Neural progenitor cell (in vitro differentiated cells): ENCODE data around the gene RSPH1. TPM values are rescaled to one million over a fixed set of nuclear protein-coding genes. Genes with fewer than 3 reads are reported as not detected.

ENCODE experiments used
- DNase-seq: peaks from one replicate; pipeline ENCODE4 v3.0.0-alpha.2; 2016; ENCODE audit warnings: low spot score
- H2AFZ ChIP-seq: fragments of 200-600 bp; sonication (generic); replicated peaks from 2 replicates; pipeline ENCODE4 v1.6.1; 2016; ENCODE audit warnings: antibody characterized with exemption
- H3F3A ChIP-seq: fragments of 200-600 bp; sonication (generic); 2 replicates; pipeline ENCODE4 v1.6.1; 2016; ENCODE audit warnings: antibody characterized with exemption, low read depth
- H3K27ac ChIP-seq: fragments of 200-600 bp; sonication (generic); 2 replicates; pipeline ENCODE4 v1.5.1; 2016; ENCODE audit warnings: mild to moderate bottlenecking
- H3K27me3 ChIP-seq: fragments of 200-600 bp; sonication (generic); 2 replicates; pipeline ENCODE4 v1.6.1; 2016; ENCODE audit warnings: mild to moderate bottlenecking, moderate library complexity
- H3K36me3 ChIP-seq: fragments of 200-600 bp; sonication (generic); 2 replicates; pipeline ENCODE4 v1.5.1; 2016
- H3K4me1 ChIP-seq: fragments of 200-600 bp; sonication (generic); 2 replicates; pipeline ENCODE4 v1.6.1; 2016; ENCODE audit warnings: mixed run types
- H3K4me2 ChIP-seq: fragments of 200-600 bp; sonication (generic); 2 replicates; pipeline ENCODE4 v1.6.1; 2016
- H3K4me3 ChIP-seq: fragments of 200-600 bp; sonication (generic); 2 replicates; pipeline ENCODE4 v1.5.1; 2016
- H3K79me2 ChIP-seq: fragments of 200-600 bp; sonication (generic); 2 replicates; pipeline ENCODE4 v1.6.1; 2016; ENCODE audit warnings: low read depth
- H3K9ac ChIP-seq: fragments of 200-600 bp; sonication (generic); 2 replicates; pipeline ENCODE4 v1.6.1; 2016
- H3K9me3 ChIP-seq: fragments of 200-600 bp; sonication (generic); 2 replicates; pipeline ENCODE4 v1.5.1; 2016; ENCODE audit warnings: low read depth
- H4K20me1 ChIP-seq: fragments of 200-600 bp; sonication (generic); 2 replicates; pipeline ENCODE4 v1.6.1; 2016; ENCODE audit warnings: low read depth
- H3K27ac Mint-ChIP-seq: 3 replicates; pipeline ENCODE4 v1.8.0; 2021; ENCODE audit warnings: mixed read lengths
- H3K27me3 Mint-ChIP-seq: 2 replicates; pipeline ENCODE4 v1.8.0; 2022; ENCODE audit warnings: low read depth, mild to moderate bottlenecking, inconsistent platforms, moderate library complexity, mixed read lengths; ENCODE audit not compliant: insufficient read depth
- H3K36me3 Mint-ChIP-seq: 3 replicates; pipeline ENCODE4 v1.8.0; 2021; ENCODE audit warnings: mixed read lengths
- H3K4me1 Mint-ChIP-seq: 3 replicates; pipeline ENCODE4 v1.8.0; 2021; ENCODE audit warnings: mixed read lengths
- H3K4me3 Mint-ChIP-seq: 3 replicates; pipeline ENCODE4 v1.8.0; 2021; ENCODE audit warnings: mild to moderate bottlenecking, moderate library complexity, mixed read lengths
- H3K9me3 Mint-ChIP-seq: 3 replicates; pipeline ENCODE4 v1.8.0; 2020; ENCODE audit warnings: mixed read lengths
- EZH2 ChIP-seq: fragments of 200-600 bp; sonication (generic); IDR thresholded peaks from 2 replicates; pipeline ENCODE4 v1.6.1; 2017; ENCODE audit warnings: antibody characterized with exemption, mild to moderate bottlenecking, moderate library complexity
- EZH2phosphoT487 ChIP-seq: fragments of 200-600 bp; sonication (generic); IDR thresholded peaks from 2 replicates; pipeline ENCODE4 v1.6.1; 2017; ENCODE audit warnings: antibody characterized with exemption
- total RNA-seq: library from RNA; depleted of rRNA; stranded (reverse); fragments of >200 nt; gene quantifications from 2 replicates; pipeline ENCODE4 v1.2.3, GENCODE V29; 2015; ENCODE audit warnings: low replicate concordance
- TF ChIP-seq, protein P1 (sequence below): fragments of 200-600 bp; sonication (generic); IDR thresholded peaks from 2 replicates; pipeline ENCODE4 v1.5.1; 2017; ENCODE audit warnings: antibody characterized with exemption, mild to moderate bottlenecking

The RSPH1 gene
- total RNA-seq, 1 donor from 2014 or later = 0.04 TPM

DNA sequence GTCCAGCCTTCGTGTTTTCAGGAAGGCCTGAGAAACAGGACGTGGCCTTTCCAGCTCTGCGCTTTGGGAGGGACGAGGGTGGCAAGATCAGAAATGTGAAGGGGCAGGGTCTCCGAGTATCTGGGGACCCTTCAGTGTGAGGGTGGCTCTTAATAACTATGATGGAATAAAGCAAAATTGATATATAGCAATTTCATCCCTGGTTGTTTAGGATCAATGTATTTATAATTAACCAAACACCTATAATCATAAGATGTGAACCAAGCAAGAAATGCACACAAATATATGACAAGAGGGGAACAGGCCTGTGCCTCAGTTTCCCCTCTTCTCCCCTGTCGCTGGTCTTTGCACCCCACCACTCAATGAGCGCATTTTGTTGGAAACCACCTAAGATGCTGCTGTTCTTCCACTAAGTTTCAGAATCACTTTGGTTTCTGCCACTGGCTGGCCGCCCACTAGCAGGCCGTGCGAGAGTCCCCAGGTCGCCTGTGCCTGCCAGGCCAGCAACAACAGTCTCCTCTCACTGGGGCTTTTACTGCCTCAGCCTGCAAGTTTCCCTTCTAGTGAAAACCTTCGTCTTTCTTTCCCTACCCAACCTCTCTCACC lies 55.7 kb downstream of the RSPH1 start:
- Histone ChIP-seq H3K36me3 (no peaks in the 10 kb centered on the region), H3K27ac (no peak overlapping the region), H3K4me3 (no peak overlapping the region), H3K27me3 (no peaks in the 10 kb centered on the region), H3K79me2 (no peaks in the 10 kb centered on the region), H3K9me3 (no peaks in the 10 kb centered on the region), H4K20me1 (peaks cover 5% of the 10 kb centered on the region), H2AFZ (no peak overlapping the region), H3K9ac (no peak overlapping the region), H3F3A (no peaks in the 10 kb centered on the region), H3K4me2 (no peak overlapping the region), H3K4me1 (no peaks in the 10 kb centered on the region)
- Mint-ChIP-seq H3K27ac (no peak overlapping the region), H3K9me3 (peaks cover 3% of the 10 kb centered on the region), H3K4me3 (no peak overlapping the region), H3K27me3 (peaks cover 15% of the 10 kb centered on the region), H3K4me1 (no peaks in the 10 kb centered on the region), H3K36me3 (no peaks in the 10 kb centered on the region)
- no peak for TF ChIP-seq EZH2phosphoT487
- no peak for TF ChIP-seq EZH2
- TF ChIP-seq, protein P1, sequence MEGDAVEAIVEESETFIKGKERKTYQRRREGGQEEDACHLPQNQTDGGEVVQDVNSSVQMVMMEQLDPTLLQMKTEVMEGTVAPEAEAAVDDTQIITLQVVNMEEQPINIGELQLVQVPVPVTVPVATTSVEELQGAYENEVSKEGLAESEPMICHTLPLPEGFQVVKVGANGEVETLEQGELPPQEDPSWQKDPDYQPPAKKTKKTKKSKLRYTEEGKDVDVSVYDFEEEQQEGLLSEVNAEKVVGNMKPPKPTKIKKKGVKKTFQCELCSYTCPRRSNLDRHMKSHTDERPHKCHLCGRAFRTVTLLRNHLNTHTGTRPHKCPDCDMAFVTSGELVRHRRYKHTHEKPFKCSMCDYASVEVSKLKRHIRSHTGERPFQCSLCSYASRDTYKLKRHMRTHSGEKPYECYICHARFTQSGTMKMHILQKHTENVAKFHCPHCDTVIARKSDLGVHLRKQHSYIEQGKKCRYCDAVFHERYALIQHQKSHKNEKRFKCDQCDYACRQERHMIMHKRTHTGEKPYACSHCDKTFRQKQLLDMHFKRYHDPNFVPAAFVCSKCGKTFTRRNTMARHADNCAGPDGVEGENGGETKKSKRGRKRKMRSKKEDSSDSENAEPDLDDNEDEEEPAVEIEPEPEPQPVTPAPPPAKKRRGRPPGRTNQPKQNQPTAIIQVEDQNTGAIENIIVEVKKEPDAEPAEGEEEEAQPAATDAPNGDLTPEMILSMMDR = no peak
- no peak for DNase-seq

DNA sequence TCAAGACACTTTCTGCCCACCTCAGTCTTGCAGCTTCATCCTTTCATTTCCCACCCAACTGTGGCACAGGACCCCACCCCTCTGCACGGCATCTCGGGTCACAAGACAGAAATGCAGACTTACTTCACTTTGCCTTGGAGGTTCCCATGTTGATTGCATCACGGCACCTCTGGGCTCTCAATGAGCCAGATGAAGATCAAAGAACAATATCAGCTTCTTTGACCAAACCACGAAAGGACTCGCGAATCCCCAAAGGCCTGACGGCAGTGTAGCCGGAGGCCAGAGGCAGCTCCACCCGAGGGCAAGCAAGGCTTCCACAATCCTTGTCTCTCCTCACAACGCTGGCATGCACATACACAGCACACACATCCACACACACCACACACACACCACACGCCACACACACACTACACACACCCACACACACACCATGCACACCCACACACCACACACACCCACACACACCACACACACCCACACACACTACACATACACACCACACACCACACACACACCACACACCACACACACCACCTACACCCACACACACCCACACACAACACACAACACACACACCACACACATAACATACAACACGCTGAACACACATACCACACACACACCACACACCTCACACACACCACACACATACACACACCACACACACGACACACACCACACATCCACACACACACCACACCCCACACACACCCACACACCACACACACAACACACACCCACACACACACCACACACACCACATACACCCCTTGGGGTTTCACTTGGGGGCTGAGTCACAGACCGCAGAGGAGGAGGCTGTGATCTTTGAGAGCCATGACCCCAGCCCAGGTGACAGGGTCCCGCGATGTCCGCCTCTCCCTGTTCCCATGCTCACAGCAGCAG lies 56.5 kb downstream of the RSPH1 start:
- Mint-ChIP-seq H3K4me3 (no peak overlapping the region), H3K27ac (no peak overlapping the region), H3K4me1 (no peaks in the 10 kb centered on the region), H3K36me3 (no peaks in the 10 kb centered on the region), H3K27me3 (peaks cover 15% of the 10 kb centered on the region), H3K9me3 (peaks cover 3% of the 10 kb centered on the region)
- TF ChIP-seq, protein P1 = no peak
- no peak for TF ChIP-seq EZH2
- TF ChIP-seq EZH2phosphoT487 = no peak
- H4K20me1 ChIP-seq = peaks cover 5% of the 10 kb centered on the region
- no peaks in the 10 kb centered on the region for H3K36me3 ChIP-seq
- no peaks in the 10 kb centered on the region for H3K79me2 ChIP-seq
- H3K27ac ChIP-seq = no peak overlapping the region
- no peak overlapping the region for H3K4me2 ChIP-seq
- H3K9ac ChIP-seq = no peak overlapping the region
- no peak overlapping the region for H2AFZ ChIP-seq
- H3K4me3 ChIP-seq = no peak overlapping the region
- no peaks in the 10 kb centered on the region for H3K4me1 ChIP-seq
- DNase-seq = no peak
- H3K27me3 ChIP-seq = no peaks in the 10 kb centered on the region
- no peaks in the 10 kb centered on the region for H3K9me3 ChIP-seq
- no peaks in the 10 kb centered on the region for H3F3A ChIP-seq

DNA sequence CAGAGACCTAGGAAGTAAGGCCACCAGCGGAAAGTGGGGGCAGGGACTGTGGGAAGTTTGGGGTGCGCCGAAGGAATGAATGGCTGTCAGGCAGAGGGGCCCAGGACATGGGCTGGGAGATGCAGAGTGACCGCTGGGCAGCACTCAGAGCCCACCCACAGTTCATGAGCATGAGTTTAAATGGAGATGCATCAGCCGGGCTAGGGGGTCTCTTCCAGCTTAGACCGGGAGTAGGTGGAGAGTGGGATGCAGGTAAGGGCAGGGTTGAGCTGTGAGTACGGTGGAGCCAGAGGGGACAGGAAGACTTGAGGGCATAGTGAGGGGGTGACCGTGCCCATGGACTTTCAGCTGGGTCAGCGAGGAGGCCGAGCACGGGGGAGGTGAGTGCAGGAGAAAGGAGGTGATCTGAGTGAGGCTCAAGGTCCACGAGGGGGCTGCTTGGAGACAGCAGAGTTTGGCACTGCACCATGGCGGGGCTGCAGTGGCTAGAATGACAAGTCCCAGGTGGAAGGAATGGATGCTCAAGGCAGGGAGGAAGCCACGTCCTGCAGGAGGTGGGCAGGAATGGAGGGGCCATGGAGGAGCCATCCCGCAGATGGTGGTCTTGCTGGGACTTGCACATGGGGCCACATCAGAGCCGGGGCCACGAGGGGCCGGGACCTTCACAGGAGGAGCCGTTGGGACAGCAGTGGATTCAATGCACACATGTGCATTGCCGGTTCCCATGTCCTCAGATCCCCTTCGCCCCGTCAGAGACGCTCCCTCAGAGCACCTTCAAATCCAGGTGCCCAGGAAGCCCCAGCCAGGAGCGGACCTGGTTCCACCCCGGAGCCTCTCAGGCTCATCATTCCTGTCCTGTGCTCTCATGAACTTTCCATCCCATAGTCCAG lies 57.5 kb downstream of the RSPH1 start:
- DNase-seq = no peak
- H3K9ac ChIP-seq = no peak overlapping the region
- H3K36me3 ChIP-seq = no peaks in the 10 kb centered on the region
- H3K4me1 Mint-ChIP-seq = no peaks in the 10 kb centered on the region
- H3K27me3 ChIP-seq = no peaks in the 10 kb centered on the region
- no peak overlapping the region for H3K4me3 ChIP-seq
- H3K4me2 ChIP-seq = no peak overlapping the region
- no peak overlapping the region for H3K27ac ChIP-seq
- peaks cover 5% of the 10 kb centered on the region for H4K20me1 ChIP-seq
- H3F3A ChIP-seq = no peaks in the 10 kb centered on the region
- no peaks in the 10 kb centered on the region for H3K9me3 ChIP-seq
- no peaks in the 10 kb centered on the region for H3K36me3 Mint-ChIP-seq
- H3K27me3 Mint-ChIP-seq = peaks cover 11% of the 10 kb centered on the region
- no peak overlapping the region for H3K4me3 Mint-ChIP-seq
- H3K27ac Mint-ChIP-seq = no peak overlapping the region
- no peaks in the 10 kb centered on the region for H3K79me2 ChIP-seq
- H3K9me3 Mint-ChIP-seq = peaks cover 9% of the 10 kb centered on the region
- H2AFZ ChIP-seq = no peak overlapping the region
- no peaks in the 10 kb centered on the region for H3K4me1 ChIP-seq
- TF ChIP-seq EZH2 = no peak
- no peak for TF ChIP-seq EZH2phosphoT487
- TF ChIP-seq, protein P1 = no peak
